Duodenal mucosa (tissue), 2 donors: Measurements from ENCODE around the gene RSL1D1.

ENCODE experiments used
- H3K27ac ChIP-seq: one replicate; pipeline ENCODE4 v1.7.0; 2013; ENCODE audit warnings: low read depth, low read length
- H3K27me3 ChIP-seq, 2 donors: one replicate each; pipeline ENCODE4 v1.7.0; 2013; ENCODE audit warnings: low read length in 2 of 2, control low read depth in 1 of 2; ENCODE audit not compliant: insufficient read depth in 2 of 2, control insufficient read depth in 1 of 2
- H3K36me3 ChIP-seq, 2 donors: one replicate each; pipeline ENCODE4 v1.7.0; 2013; ENCODE audit warnings: low read length in 2 of 2, control low read depth in 1 of 2; ENCODE audit not compliant: insufficient read depth in 2 of 2, control insufficient read depth in 1 of 2
- H3K4me1 ChIP-seq, 2 donors: one replicate each; pipeline ENCODE4 v1.7.0; 2013; ENCODE audit warnings: low read length in 2 of 2, control low read depth in 1 of 2; ENCODE audit not compliant: insufficient read depth in 2 of 2, control insufficient read depth in 1 of 2
- H3K4me3 ChIP-seq, 2 donors: one replicate each; pipeline ENCODE4 v1.7.0; 2013; ENCODE audit warnings: low read length in 2 of 2, low read depth in 1 of 2
- H3K9ac ChIP-seq, 2 donors: one replicate each; pipeline ENCODE4 v1.7.0; 2013; ENCODE audit warnings: low read length in 2 of 2, low read depth in 1 of 2
- H3K9me3 ChIP-seq, 2 donors: one replicate each; pipeline ENCODE4 v1.7.0; 2013; ENCODE audit warnings: low read length in 2 of 2, control low read depth in 1 of 2; ENCODE audit not compliant: control insufficient read depth in 1 of 2

The RSL1D1 gene

GRCh38 chr16:11876306-11876705 is 25.0 kb upstream of the RSL1D1 start:
- Histone ChIP-seq H3K9me3 (no peaks in the 10 kb centered on the region), H3K9ac (no peak overlapping the region), H3K4me3 (no peak overlapping the region), H3K36me3 (peaks cover 15 to 77% of the 10 kb centered on the region in 2 donors), H3K4me1 (no peaks in the 10 kb centered on the region), H3K27me3 (no peaks in the 10 kb centered on the region), H3K27ac (no peak overlapping the region)

- H3K27ac ChIP-seq: no peak overlapping the region
- H3K4me1 ChIP-seq: no peaks in the 10 kb centered on the region
- H3K27me3 ChIP-seq: no peaks in the 10 kb centered on the region
- H3K36me3 ChIP-seq: peaks cover 15 to 72% of the 10 kb centered on the region in 2 donors
- H3K9me3 ChIP-seq: no peaks in the 10 kb centered on the region
- no peak overlapping the region for H3K9ac ChIP-seq
- H3K4me3 ChIP-seq: no peak overlapping the region
These were observed 24.4 kb upstream of the RSL1D1 start for GRCh38 chr16:11875721-11876120.

- H3K27ac ChIP-seq: no peak overlapping the region
- H3K27me3 ChIP-seq: no peaks in the 10 kb centered on the region
- peaks cover 21 to 54% of the 10 kb centered on the region in 2 donors for H3K36me3 ChIP-seq
- H3K4me3 ChIP-seq: no peak overlapping the region
- no peaks in the 10 kb centered on the region for H3K9me3 ChIP-seq
- H3K9ac ChIP-seq: no peak overlapping the region
- H3K4me1 ChIP-seq: no peaks in the 10 kb centered on the region
These were observed 19.9 kb upstream of the RSL1D1 start for GRCh38 chr16:11871193-11871592.

- Histone ChIP-seq H3K4me3 (no peak overlapping the region), H3K27me3 (no peaks in the 10 kb centered on the region), H3K4me1 (peaks cover 0 to 3% of the 10 kb centered on the region in 2 donors), H3K27ac (no peak overlapping the region), H3K9me3 (no peaks in the 10 kb centered on the region), H3K9ac (no peak overlapping the region), H3K36me3 (peaks cover 17 to 46% of the 10 kb centered on the region in 2 donors)
These were observed 19.1 kb upstream of the RSL1D1 start for GRCh38 chr16:11870399-11870798.

- no peaks in the 10 kb centered on the region for H3K27me3 ChIP-seq
These were observed 18.2 kb upstream of the RSL1D1 start for GRCh38 chr16:11869353-11870228.

GRCh38 chr16:11868412-11868980 is 17.2 kb upstream of the RSL1D1 start:
- H3K4me3 ChIP-seq: no peak overlapping the region
- no peaks in the 10 kb centered on the region for H3K27me3 ChIP-seq
- H3K4me1 ChIP-seq: peaks cover 0 to 4% of the 10 kb centered on the region in 2 donors
- no peak overlapping the region for H3K9ac ChIP-seq
- peaks cover 17 to 33% of the 10 kb centered on the region in 2 donors for H3K36me3 ChIP-seq
- no peak overlapping the region for H3K27ac ChIP-seq
- H3K9me3 ChIP-seq: no peaks in the 10 kb centered on the region

More at GRCh38 chr16:11869353-11870228, 18.2 kb upstream of the RSL1D1 start:
- Histone ChIP-seq H3K9ac (no peak overlapping the region), H3K4me3 (no peak overlapping the region), H3K9me3 (no peaks in the 10 kb centered on the region), H3K27ac (no peak overlapping the region), H3K36me3 (peaks cover 17 to 41% of the 10 kb centered on the region in 2 donors), H3K4me1 (peaks cover 0 to 4% of the 10 kb centered on the region in 2 donors)

GRCh38 chr16:11862489-11862888 is 11.1 kb upstream of the RSL1D1 start:
- no peak overlapping the region for H3K27ac ChIP-seq
- no peak overlapping the region for H3K4me3 ChIP-seq
- peaks cover 0 to 4% of the 10 kb centered on the region in 2 donors for H3K4me1 ChIP-seq
- H3K9ac ChIP-seq: no peak overlapping the region
- H3K36me3 ChIP-seq: no peaks in the 10 kb centered on the region
- no peaks in the 10 kb centered on the region for H3K9me3 ChIP-seq
- H3K27me3 ChIP-seq: no peaks in the 10 kb centered on the region

GRCh38 chr16:11857161-11857560 is 5.8 kb upstream of the RSL1D1 start:
- no peaks in the 10 kb centered on the region for H3K36me3 ChIP-seq
- H3K4me3 ChIP-seq: no peak overlapping the region
- H3K9me3 ChIP-seq: no peaks in the 10 kb centered on the region
- H3K4me1 ChIP-seq: peaks cover 4 to 8% of the 10 kb centered on the region in 2 donors
- no peak overlapping the region for H3K27ac ChIP-seq
- no peak overlapping the region for H3K9ac ChIP-seq
- no peaks in the 10 kb centered on the region for H3K27me3 ChIP-seq

- Histone ChIP-seq H3K4me3 (peak overlapping the region; percentile 100), H3K4me1 (peaks cover 11 to 18% of the 10 kb centered on the region in 2 donors), H3K9me3 (no peaks in the 10 kb centered on the region), H3K27ac (no peak overlapping the region), H3K27me3 (no peaks in the 10 kb centered on the region), H3K36me3 (peaks cover 1 to 16% of the 10 kb centered on the region in 2 donors), H3K9ac (peak overlapping the region; percentile 84 to 93)
These were observed 909 bp upstream of the RSL1D1 start for GRCh38 chr16:11852092-11852809.

GRCh38 chr16:11848842-11849241 is 2.5 kb downstream of the RSL1D1 start:
- no peak overlapping the region for H3K9ac ChIP-seq
- H3K36me3 ChIP-seq: peaks cover 25 to 47% of the 10 kb centered on the region in 2 donors
- H3K9me3 ChIP-seq: no peaks in the 10 kb centered on the region
- no peak overlapping the region for H3K27ac ChIP-seq
- H3K4me3 ChIP-seq: no peak overlapping the region
- no peaks in the 10 kb centered on the region for H3K27me3 ChIP-seq
- H3K4me1 ChIP-seq: peaks cover 11 to 18% of the 10 kb centered on the region in 2 donors
